Measurements from ENCODE around the gene ESR1.

DNA sequence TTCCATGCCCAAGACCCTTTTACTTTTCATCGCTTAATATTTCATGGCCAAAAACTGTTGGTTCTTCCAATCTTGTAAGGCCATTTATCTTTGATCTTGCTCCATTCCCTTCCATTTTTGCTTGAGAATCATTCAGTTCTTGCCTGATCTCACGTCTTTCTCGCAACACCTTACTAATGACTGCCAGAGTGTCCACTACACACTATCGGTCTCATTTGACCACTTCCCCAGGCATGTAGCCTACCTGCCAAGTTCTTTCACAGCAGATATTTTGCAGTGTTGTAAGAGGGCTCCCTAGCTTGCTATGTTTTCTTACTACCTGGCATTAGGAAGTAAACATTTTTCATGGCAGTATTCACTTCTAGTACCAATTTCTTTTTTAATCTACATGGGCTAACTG lies 248.0 kb downstream of the ESR1 start:
- no peak for TF ChIP-seq EZH2 (IDR thresholded peaks at IDR 0.05; ENCODE audit: low read length)
- TF ChIP-seq, protein P1, sequence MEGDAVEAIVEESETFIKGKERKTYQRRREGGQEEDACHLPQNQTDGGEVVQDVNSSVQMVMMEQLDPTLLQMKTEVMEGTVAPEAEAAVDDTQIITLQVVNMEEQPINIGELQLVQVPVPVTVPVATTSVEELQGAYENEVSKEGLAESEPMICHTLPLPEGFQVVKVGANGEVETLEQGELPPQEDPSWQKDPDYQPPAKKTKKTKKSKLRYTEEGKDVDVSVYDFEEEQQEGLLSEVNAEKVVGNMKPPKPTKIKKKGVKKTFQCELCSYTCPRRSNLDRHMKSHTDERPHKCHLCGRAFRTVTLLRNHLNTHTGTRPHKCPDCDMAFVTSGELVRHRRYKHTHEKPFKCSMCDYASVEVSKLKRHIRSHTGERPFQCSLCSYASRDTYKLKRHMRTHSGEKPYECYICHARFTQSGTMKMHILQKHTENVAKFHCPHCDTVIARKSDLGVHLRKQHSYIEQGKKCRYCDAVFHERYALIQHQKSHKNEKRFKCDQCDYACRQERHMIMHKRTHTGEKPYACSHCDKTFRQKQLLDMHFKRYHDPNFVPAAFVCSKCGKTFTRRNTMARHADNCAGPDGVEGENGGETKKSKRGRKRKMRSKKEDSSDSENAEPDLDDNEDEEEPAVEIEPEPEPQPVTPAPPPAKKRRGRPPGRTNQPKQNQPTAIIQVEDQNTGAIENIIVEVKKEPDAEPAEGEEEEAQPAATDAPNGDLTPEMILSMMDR (optimal IDR thresholded peaks at IDR 0.05 in 1 of 3, IDR thresholded peaks at IDR 0.05 in 1 of 3, conservative IDR thresholded peaks at IDR 0.05 in 1 of 3; ENCODE audit: extremely low read depth in 1 of 3, insufficient read depth in 2 of 3, low read length in 3 of 3): no peak

Data from keratinocyte (primary cell).